K562 (cell line): ENCODE data around the gene RGS7. TPM values are rescaled to one million over a fixed set of nuclear protein-coding genes. Genes with fewer than 3 reads are reported as not detected.

Experiments used
- TAF15 ChIP-seq: fragments of 200-400 bp; formaldehyde crosslinking; IDR thresholded peaks from 2 replicates; pipeline ENCODE4 v1.6.1; 2017; ENCODE audit warnings: mild to moderate bottlenecking, low read depth, low read length, moderate library complexity
- ZNF316 ChIP-seq: fragments of 450-650 bp; IDR thresholded peaks from 2 replicates; pipeline ENCODE4 v1.6.1; 2016
- polyA plus RNA-seq, 8 experiments: library from polyadenylated mRNA; depleted of rRNA in 4 of 8; stranded (reverse) in 5 of 8; unstranded in 3 of 8; fragments of >200 nt; fragmentation: Nextera tagmentation in 2 of 8; fragmentation: Illumina TruSeq in 1 of 8; extraction: Ambion mirVana in 2 of 8; extraction: Trizol in 1 of 8; gene quantifications; 2 replicates each; pipeline versions ENCODE4 v1.2.1 to v1.2.3, GENCODE V29; 2011 to 2014; ENCODE audit warnings: inconsistent platforms in 1 of 8, missing spikeins in 1 of 8
- total RNA-seq, 7 experiments: library from RNA; depleted of rRNA in 6 of 7; stranded (reverse); fragments of >200 nt in 6 of 7; fragmentation: Illumina TruSeq in 2 of 7; extraction: Trizol in 2 of 7; gene quantifications; 2 replicates each; pipeline versions ENCODE4 v1.2.1 to v1.2.3, GENCODE V29; 2011 to 2021; ENCODE audit warnings: low replicate concordance in 1 of 7
- TF ChIP-seq, protein P1 (sequence below): sonication (generic); formaldehyde crosslinking; IDR thresholded peaks from 2 replicates; pipeline ENCODE4 v1.8.1; 2023; ENCODE audit warnings: mild to moderate bottlenecking, missing genetic modification reagents
- TF ChIP-seq, protein P2 (sequence below), 2 experiments: fragments of 450-650 bp in 1 of 2; sonication (generic) in 1 of 2; formaldehyde crosslinking in 1 of 2; IDR thresholded peaks; 2 replicates each; pipeline versions ENCODE4 v1.7.1 to v1.9.0; 2016 to 2022; ENCODE audit warnings: inconsistent platforms in 1 of 2, mild to moderate bottlenecking in 1 of 2, missing genetic modification reagents in 1 of 2

The RGS7 gene
- total and polyA plus RNA-seq, 9 of the 15 experiments (the other 6 are each of a cell fraction or from before 2014, with no cell fraction given), result not detected

DNA sequence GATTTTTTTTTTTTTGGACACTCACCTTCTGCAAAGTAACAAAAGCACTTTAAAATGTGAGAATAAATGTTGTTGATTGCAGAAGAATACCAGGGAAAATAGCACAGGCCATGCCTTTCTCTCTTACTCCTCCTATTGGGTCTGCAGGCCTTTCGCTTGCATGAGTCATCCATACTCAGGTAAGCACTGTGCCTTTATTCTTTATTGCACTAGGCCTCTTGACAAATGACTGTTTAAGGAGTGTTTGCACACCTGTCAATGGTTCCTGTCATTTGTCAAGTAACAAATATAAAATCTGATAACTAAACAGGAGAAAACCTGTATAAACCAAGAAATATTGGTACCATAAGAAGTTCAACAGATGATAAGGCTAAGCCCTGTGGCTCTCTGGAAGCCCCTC is 106.5 kb downstream of the RGS7 start (continued):
- TF ChIP-seq TAF15 (no peak), ZNF316 (no peak)
- TF ChIP-seq, protein P1, sequence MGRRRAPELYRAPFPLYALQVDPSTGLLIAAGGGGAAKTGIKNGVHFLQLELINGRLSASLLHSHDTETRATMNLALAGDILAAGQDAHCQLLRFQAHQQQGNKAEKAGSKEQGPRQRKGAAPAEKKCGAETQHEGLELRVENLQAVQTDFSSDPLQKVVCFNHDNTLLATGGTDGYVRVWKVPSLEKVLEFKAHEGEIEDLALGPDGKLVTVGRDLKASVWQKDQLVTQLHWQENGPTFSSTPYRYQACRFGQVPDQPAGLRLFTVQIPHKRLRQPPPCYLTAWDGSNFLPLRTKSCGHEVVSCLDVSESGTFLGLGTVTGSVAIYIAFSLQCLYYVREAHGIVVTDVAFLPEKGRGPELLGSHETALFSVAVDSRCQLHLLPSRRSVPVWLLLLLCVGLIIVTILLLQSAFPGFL (CRISPR knock-in tag), result no peak
- TF ChIP-seq, protein P2, sequence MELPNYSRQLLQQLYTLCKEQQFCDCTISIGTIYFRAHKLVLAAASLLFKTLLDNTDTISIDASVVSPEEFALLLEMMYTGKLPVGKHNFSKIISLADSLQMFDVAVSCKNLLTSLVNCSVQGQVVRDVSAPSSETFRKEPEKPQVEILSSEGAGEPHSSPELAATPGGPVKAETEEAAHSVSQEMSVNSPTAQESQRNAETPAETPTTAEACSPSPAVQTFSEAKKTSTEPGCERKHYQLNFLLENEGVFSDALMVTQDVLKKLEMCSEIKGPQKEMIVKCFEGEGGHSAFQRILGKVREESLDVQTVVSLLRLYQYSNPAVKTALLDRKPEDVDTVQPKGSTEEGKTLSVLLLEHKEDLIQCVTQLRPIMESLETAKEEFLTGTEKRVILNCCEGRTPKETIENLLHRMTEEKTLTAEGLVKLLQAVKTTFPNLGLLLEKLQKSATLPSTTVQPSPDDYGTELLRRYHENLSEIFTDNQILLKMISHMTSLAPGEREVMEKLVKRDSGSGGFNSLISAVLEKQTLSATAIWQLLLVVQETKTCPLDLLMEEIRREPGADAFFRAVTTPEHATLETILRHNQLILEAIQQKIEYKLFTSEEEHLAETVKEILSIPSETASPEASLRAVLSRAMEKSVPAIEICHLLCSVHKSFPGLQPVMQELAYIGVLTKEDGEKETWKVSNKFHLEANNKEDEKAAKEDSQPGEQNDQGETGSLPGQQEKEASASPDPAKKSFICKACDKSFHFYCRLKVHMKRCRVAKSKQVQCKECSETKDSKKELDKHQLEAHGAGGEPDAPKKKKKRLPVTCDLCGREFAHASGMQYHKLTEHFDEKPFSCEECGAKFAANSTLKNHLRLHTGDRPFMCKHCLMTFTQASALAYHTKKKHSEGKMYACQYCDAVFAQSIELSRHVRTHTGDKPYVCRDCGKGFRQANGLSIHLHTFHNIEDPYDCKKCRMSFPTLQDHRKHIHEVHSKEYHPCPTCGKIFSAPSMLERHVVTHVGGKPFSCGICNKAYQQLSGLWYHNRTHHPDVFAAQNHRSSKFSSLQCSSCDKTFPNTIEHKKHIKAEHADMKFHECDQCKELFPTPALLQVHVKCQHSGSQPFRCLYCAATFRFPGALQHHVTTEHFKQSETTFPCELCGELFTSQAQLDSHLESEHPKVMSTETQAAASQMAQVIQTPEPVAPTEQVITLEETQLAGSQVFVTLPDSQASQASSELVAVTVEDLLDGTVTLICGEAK (IDR thresholded peaks at IDR 0.05), result no peak
- TF ChIP-seq, protein P2 (CRISPR knock-in tag; IDR thresholded peaks at IDR 0.05), result no peak
